Activated CD4-positive, alpha-beta memory T cell treated with anti-CD3 and anti-CD28 coated beads for 36 hours (primary cell): ENCODE results near the gene E2F1. TPM values are rescaled to one million over a fixed set of nuclear protein-coding genes. Genes with fewer than 3 reads are reported as not detected.
"Not testable (repeated sequence)": the region's sequence is repeated elsewhere in the genome, so short reads cannot be mapped to it uniquely, and the experiment has no call there.

Source experiments
- CTCF ChIA-PET: fragments of 350-600 bp; sonication (Branson Sonifier 250); formaldehyde crosslinking; loops from one replicate; lab custom pipeline; 2021; ENCODE audit warnings: antibody characterized with exemption, inconsistent platforms; lab: Charles Lee
- POLR2A ChIA-PET: fragments of 350-600 bp; sonication (Branson Sonifier 250); formaldehyde crosslinking; loops from one replicate; lab custom pipeline; 2021; ENCODE audit warnings: antibody characterized with exemption; lab: Charles Lee
- DNase-seq: peaks from one replicate; pipeline ENCODE4 v3.0.0-alpha.2; 2020
- H3K27ac Mint-ChIP-seq: one replicate; pipeline ENCODE4 v1.8.0; 2021; ENCODE audit warnings: mixed read lengths
- H3K27me3 Mint-ChIP-seq: one replicate; pipeline ENCODE4 v1.8.0; 2021; ENCODE audit warnings: mixed read lengths
- H3K36me3 Mint-ChIP-seq: one replicate; pipeline ENCODE4 v1.8.0; 2021; ENCODE audit warnings: mixed read lengths
- H3K4me1 Mint-ChIP-seq: one replicate; pipeline ENCODE4 v1.8.0; 2021; ENCODE audit warnings: low read depth, mixed read lengths
- H3K4me3 Mint-ChIP-seq: one replicate; pipeline ENCODE4 v1.8.0; 2021; ENCODE audit warnings: mild to moderate bottlenecking, mixed read lengths
- H3K9me3 Mint-ChIP-seq: one replicate; pipeline ENCODE4 v1.8.0; 2021; ENCODE audit warnings: mixed read lengths
- intact Hi-C: fragments of 100-400 bp; cut with micrococcal nuclease; formaldehyde crosslinking; loops from one replicate; pipeline ENCODE4 v1.15.1; 2023
- total RNA-seq, 2 experiments: library from RNA; stranded (reverse); gene quantifications; one replicate each; pipeline ENCODE4 v1.2.3, GENCODE V29; 2021

Gene E2F1
- total RNA-seq, 2 experiments from 2014 or later: 66.8 to 67.8 TPM

GRCh38 chr20:33646191-33646590, 40.0 kb downstream of the E2F1 start:
- Mint-ChIP-seq H3K4me1 (peaks cover 26% of the 10 kb centered on the region), H3K27ac (no peak overlapping the region), H3K9me3 (no peaks in the 10 kb centered on the region), H3K36me3 (peaks cover 11% of the 10 kb centered on the region), H3K27me3 (no peaks in the 10 kb centered on the region), H3K4me3 (no peak overlapping the region)
- ChIA-PET CTCF (interaction anchor here (1.1 kb wide), 1 partner anchor 20 kb away, joined by 3 read pairs; the partner anchor contains the start of gene ACTL10), POLR2A (no interaction called here)
- no peak for DNase-seq
- intact Hi-C loops: no loop called here

- no peak for DNase-seq
- ChIA-PET CTCF (interaction anchor here (1.1 kb wide), 1 partner anchor 21 kb away, joined by 3 read pairs; the partner anchor contains the start of gene ACTL10), POLR2A (no interaction called here)
- Mint-ChIP-seq H3K36me3 (peaks cover 14% of the 10 kb centered on the region), H3K27me3 (no peaks in the 10 kb centered on the region), H3K27ac (no peak overlapping the region), H3K9me3 (no peaks in the 10 kb centered on the region), H3K4me3 (no peak overlapping the region), H3K4me1 (peaks cover 25% of the 10 kb centered on the region)
- intact Hi-C loops: no loop called here
Observed at GRCh38 chr20:33645396-33645795, 40.8 kb downstream of the E2F1 start.

GRCh38 chr20:33645072-33645358, 41.2 kb downstream of the E2F1 start:
- intact Hi-C loops: no loop called here
- H3K27ac Mint-ChIP-seq: no peak overlapping the region
- no peak overlapping the region for H3K4me3 Mint-ChIP-seq
- ChIA-PET CTCF (no interaction called here), POLR2A (interaction anchor here (0.5 kb wide), 1 partner anchor 143 kb away, joined by 4 read pairs; no protein-coding TSS in a partner anchor)
- peaks cover 25% of the 10 kb centered on the region for H3K4me1 Mint-ChIP-seq
- H3K27me3 Mint-ChIP-seq: no peaks in the 10 kb centered on the region
- DNase-seq: no peak
- no peaks in the 10 kb centered on the region for H3K9me3 Mint-ChIP-seq
- peaks cover 14% of the 10 kb centered on the region for H3K36me3 Mint-ChIP-seq

- no peak for DNase-seq
- ChIA-PET CTCF (interaction anchor here (1.4 kb wide), 1 partner anchor 23 kb away, joined by 3 read pairs; no protein-coding TSS in a partner anchor), POLR2A (interaction anchor here (0.5 kb wide), 1 partner anchor 143 kb away, joined by 4 read pairs; no protein-coding TSS in a partner anchor)
- Mint-ChIP-seq H3K9me3 (no peaks in the 10 kb centered on the region), H3K4me3 (no peak overlapping the region), H3K27me3 (no peaks in the 10 kb centered on the region), H3K27ac (no peak overlapping the region), H3K36me3 (peaks cover 16% of the 10 kb centered on the region), H3K4me1 (peaks cover 22% of the 10 kb centered on the region)
- intact Hi-C loops: no loop called here
Observed at GRCh38 chr20:33644313-33645071, 41.7 kb downstream of the E2F1 start.

GRCh38 chr20:33640287-33640686, 45.9 kb downstream of the E2F1 start:
- no peaks in the 10 kb centered on the region for H3K9me3 Mint-ChIP-seq
- H3K4me3 Mint-ChIP-seq: no peak overlapping the region
- H3K36me3 Mint-ChIP-seq: peaks cover 15% of the 10 kb centered on the region
- no peak for DNase-seq
- POLR2A ChIA-PET: interaction anchor here (0.7 to 1.2 kb wide), 2 partner anchors 9 to 80 kb away, joined by 3 read pairs; no protein-coding TSS in a partner anchor
- no peak overlapping the region for H3K27ac Mint-ChIP-seq
- no peaks in the 10 kb centered on the region for H3K27me3 Mint-ChIP-seq
- no peaks in the 10 kb centered on the region for H3K4me1 Mint-ChIP-seq
- CTCF ChIA-PET: interaction anchor here (0.7 to 1.5 kb wide), 4 partner anchors 13 to 414 kb away, joined by 3 to 7 read pairs (median 4); no protein-coding TSS in a partner anchor
- intact Hi-C loops: no loop called here

GRCh38 chr20:33636776-33637175, 49.4 kb downstream of the E2F1 start:
- CTCF ChIA-PET: interaction anchor here (0.6 to 1.0 kb wide), 2 partner anchors 179 to 691 kb away, joined by 3 read pairs; no protein-coding TSS in a partner anchor
- Mint-ChIP-seq H3K27ac (no peak overlapping the region), H3K27me3 (no peaks in the 10 kb centered on the region), H3K36me3 (peaks cover 18% of the 10 kb centered on the region), H3K4me3 (no peak overlapping the region), H3K4me1 (peaks cover 5% of the 10 kb centered on the region), H3K9me3 (no peaks in the 10 kb centered on the region)
- intact Hi-C loops: no loop called here
- POLR2A ChIA-PET: no interaction called here
- DNase-seq: no peak

GRCh38 chr20:33635341-33635740, 50.8 kb downstream of the E2F1 start:
- no peak for DNase-seq
- H3K9me3 Mint-ChIP-seq: no peaks in the 10 kb centered on the region
- no peak overlapping the region for H3K4me3 Mint-ChIP-seq
- ChIA-PET POLR2A (no interaction called here), CTCF (no interaction called here)
- H3K27me3 Mint-ChIP-seq: no peaks in the 10 kb centered on the region
- peaks cover 5% of the 10 kb centered on the region for H3K4me1 Mint-ChIP-seq
- no peak overlapping the region for H3K27ac Mint-ChIP-seq
- peaks cover 18% of the 10 kb centered on the region for H3K36me3 Mint-ChIP-seq
- intact Hi-C loops: no loop called here

GRCh38 chr20:33631910-33632309, 54.3 kb downstream of the E2F1 start:
- POLR2A ChIA-PET: interaction anchor here (1.0 kb wide), 1 partner anchor 8 kb away, joined by 3 read pairs; no protein-coding TSS in a partner anchor
- intact Hi-C loops, H3K27me3 Mint-ChIP-seq, CTCF ChIA-PET, H3K4me1 Mint-ChIP-seq, H3K9me3 Mint-ChIP-seq, H3K27ac Mint-ChIP-seq, DNase-seq, H3K4me3 Mint-ChIP-seq: not testable (repeated sequence)
- H3K36me3 Mint-ChIP-seq: peaks cover 37% of the 10 kb centered on the region

- Mint-ChIP-seq H3K4me3 (no peak overlapping the region), H3K36me3 (peaks cover 42% of the 10 kb centered on the region), H3K4me1 (peaks cover 5% of the 10 kb centered on the region), H3K9me3 (no peaks in the 10 kb centered on the region), H3K27ac (no peak overlapping the region), H3K27me3 (no peaks in the 10 kb centered on the region)
- POLR2A ChIA-PET: no interaction called here
- intact Hi-C loops: no loop called here
- no peak for DNase-seq
- CTCF ChIA-PET: no interaction called here
Observed at GRCh38 chr20:33630507-33630906, 55.7 kb downstream of the E2F1 start.

GRCh38 chr20:33629979-33630378, 56.2 kb downstream of the E2F1 start:
- Mint-ChIP-seq H3K36me3 (peaks cover 47% of the 10 kb centered on the region), H3K4me1 (peaks cover 8% of the 10 kb centered on the region)
- DNase-seq: no peak

GRCh38 chr20:33629533-33629932, 56.7 kb downstream of the E2F1 start:
- Mint-ChIP-seq H3K27me3 (no peaks in the 10 kb centered on the region), H3K4me1 (peaks cover 11% of the 10 kb centered on the region), H3K36me3 (peaks cover 47% of the 10 kb centered on the region), H3K27ac (no peak overlapping the region), H3K4me3 (no peak overlapping the region), H3K9me3 (no peaks in the 10 kb centered on the region)
- ChIA-PET POLR2A (no interaction called here), CTCF (no interaction called here)
- intact Hi-C loops: no loop called here
- DNase-seq: no peak

More at GRCh38 chr20:33629979-33630378, 56.2 kb downstream of the E2F1 start:
- ChIA-PET CTCF (no interaction called here), POLR2A (no interaction called here)
- no peaks in the 10 kb centered on the region for H3K27me3 Mint-ChIP-seq
- H3K4me3 Mint-ChIP-seq: no peak overlapping the region
- intact Hi-C loops: no loop called here
- no peaks in the 10 kb centered on the region for H3K9me3 Mint-ChIP-seq
- H3K27ac Mint-ChIP-seq: no peak overlapping the region

GRCh38 chr20:33627577-33628216, 58.5 kb downstream of the E2F1 start:
- POLR2A ChIA-PET: interaction anchor here (1.0 kb wide), 1 partner anchor 14 kb away, joined by 4 read pairs; no protein-coding TSS in a partner anchor
- Mint-ChIP-seq H3K36me3 (peaks cover 49% of the 10 kb centered on the region), H3K9me3 (no peaks in the 10 kb centered on the region)

More at GRCh38 chr20:33627577-33628216, 58.5 kb downstream of the E2F1 start:
- CTCF ChIA-PET: no interaction called here
- Mint-ChIP-seq H3K27ac (no peak overlapping the region), H3K4me3 (no peak overlapping the region), H3K4me1 (peaks cover 22% of the 10 kb centered on the region), H3K27me3 (no peaks in the 10 kb centered on the region)
- DNase-seq: no peak
- intact Hi-C loops: no loop called here
